Measurements from ENCODE around the gene CALD1.

The CALD1 gene

GRCh38 chr7:134832367-134832766, 52.9 kb downstream of the CALD1 start:
- no peaks in the 10 kb centered on the region for H3F3A ChIP-seq (ENCODE audit: insufficient read depth)
- no peak for TF ChIP-seq EZH2phosphoT487 (conservative IDR thresholded peaks at IDR 0.05; ENCODE audit: low read length)

GRCh38 chr7:134834689-134835462, 55.4 kb downstream of the CALD1 start:
- Histone ChIP-seq H3K36me3 (ENCODE audit: low read length) (no peaks in the 10 kb centered on the region), H3F3A (ENCODE audit: insufficient read depth) (no peaks in the 10 kb centered on the region), H2AFZ (ENCODE audit: low read depth, low read length, severe bottlenecking) (no peak overlapping the region), H3K9me3 (ENCODE audit: insufficient read depth, low read length) (no peaks in the 10 kb centered on the region), H3K9ac (ENCODE audit: low read length) (no peak overlapping the region), H3K4me2 (ENCODE audit: low read depth, low read length, poor library complexity, severe bottlenecking) (no peak overlapping the region), H3K27me3 (ENCODE audit: low read length) (no peaks in the 10 kb centered on the region), H3K9me2 (replicated peaks; ENCODE audit: insufficient read depth, low read length) (no peaks in the 10 kb centered on the region), H3K4me3 (ENCODE audit: insufficient read depth, low read length, poor library complexity, severe bottlenecking) (no peak overlapping the region), H3K27ac (ENCODE audit: low read depth, low read length) (no peak overlapping the region), H3K79me2 (ENCODE audit: insufficient read depth, low read length) (no peaks in the 10 kb centered on the region), H4K20me1 (ENCODE audit: low read depth, low read length) (no peaks in the 10 kb centered on the region)
- TF ChIP-seq, protein P1, sequence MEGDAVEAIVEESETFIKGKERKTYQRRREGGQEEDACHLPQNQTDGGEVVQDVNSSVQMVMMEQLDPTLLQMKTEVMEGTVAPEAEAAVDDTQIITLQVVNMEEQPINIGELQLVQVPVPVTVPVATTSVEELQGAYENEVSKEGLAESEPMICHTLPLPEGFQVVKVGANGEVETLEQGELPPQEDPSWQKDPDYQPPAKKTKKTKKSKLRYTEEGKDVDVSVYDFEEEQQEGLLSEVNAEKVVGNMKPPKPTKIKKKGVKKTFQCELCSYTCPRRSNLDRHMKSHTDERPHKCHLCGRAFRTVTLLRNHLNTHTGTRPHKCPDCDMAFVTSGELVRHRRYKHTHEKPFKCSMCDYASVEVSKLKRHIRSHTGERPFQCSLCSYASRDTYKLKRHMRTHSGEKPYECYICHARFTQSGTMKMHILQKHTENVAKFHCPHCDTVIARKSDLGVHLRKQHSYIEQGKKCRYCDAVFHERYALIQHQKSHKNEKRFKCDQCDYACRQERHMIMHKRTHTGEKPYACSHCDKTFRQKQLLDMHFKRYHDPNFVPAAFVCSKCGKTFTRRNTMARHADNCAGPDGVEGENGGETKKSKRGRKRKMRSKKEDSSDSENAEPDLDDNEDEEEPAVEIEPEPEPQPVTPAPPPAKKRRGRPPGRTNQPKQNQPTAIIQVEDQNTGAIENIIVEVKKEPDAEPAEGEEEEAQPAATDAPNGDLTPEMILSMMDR (IDR thresholded peaks at IDR 0.05; ENCODE audit: insufficient read depth, low read length, poor library complexity, severe bottlenecking), result no peak
- TF ChIP-seq EZH2phosphoT487 (conservative IDR thresholded peaks at IDR 0.05; ENCODE audit: low read length), result no peak

More at GRCh38 chr7:134832367-134832766, 52.9 kb downstream of the CALD1 start:
- Histone ChIP-seq H3K4me3 (ENCODE audit: insufficient read depth, low read length, poor library complexity, severe bottlenecking) (no peak overlapping the region), H3K4me2 (ENCODE audit: low read depth, low read length, poor library complexity, severe bottlenecking) (no peak overlapping the region), H3K27me3 (ENCODE audit: low read length) (no peaks in the 10 kb centered on the region), H3K79me2 (ENCODE audit: insufficient read depth, low read length) (no peaks in the 10 kb centered on the region), H3K9me2 (replicated peaks; ENCODE audit: insufficient read depth, low read length) (no peaks in the 10 kb centered on the region), H3K9me3 (ENCODE audit: insufficient read depth, low read length) (no peaks in the 10 kb centered on the region), H4K20me1 (ENCODE audit: low read depth, low read length) (no peaks in the 10 kb centered on the region), H3K9ac (ENCODE audit: low read length) (no peak overlapping the region), H3K36me3 (ENCODE audit: low read length) (no peaks in the 10 kb centered on the region), H2AFZ (ENCODE audit: low read depth, low read length, severe bottlenecking) (no peak overlapping the region), H3K27ac (ENCODE audit: low read depth, low read length) (no peak overlapping the region)

DNA sequence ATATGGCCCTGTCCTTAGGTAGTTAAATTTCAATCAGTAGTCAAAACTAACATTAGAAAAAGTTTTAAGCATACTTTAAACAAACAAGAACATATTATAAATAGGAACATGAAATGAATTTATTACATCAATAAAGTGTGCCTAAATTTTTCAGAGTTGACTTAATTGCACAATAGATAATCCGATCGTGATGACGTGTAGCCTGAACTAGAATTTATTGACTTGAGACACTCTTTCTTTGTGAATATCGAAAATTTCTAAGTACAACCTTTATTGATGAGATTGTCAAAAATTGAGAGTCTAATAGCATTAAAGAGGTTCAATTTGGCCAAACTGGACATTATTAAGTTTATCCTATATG, 56.0 kb downstream of the CALD1 start:
- H3F3A ChIP-seq (ENCODE audit: insufficient read depth), result no peaks in the 10 kb centered on the region
- no peaks in the 10 kb centered on the region for H3K9me2 ChIP-seq (replicated peaks; ENCODE audit: insufficient read depth, low read length)
- H3K27ac ChIP-seq (ENCODE audit: low read depth, low read length), result no peak overlapping the region
- H3K9me3 ChIP-seq (ENCODE audit: insufficient read depth, low read length), result no peaks in the 10 kb centered on the region
- no peaks in the 10 kb centered on the region for H4K20me1 ChIP-seq (ENCODE audit: low read depth, low read length)
- H3K4me3 ChIP-seq (ENCODE audit: insufficient read depth, low read length, poor library complexity, severe bottlenecking), result no peak overlapping the region
- no peaks in the 10 kb centered on the region for H3K27me3 ChIP-seq (ENCODE audit: low read length)
- H3K79me2 ChIP-seq (ENCODE audit: insufficient read depth, low read length), result no peaks in the 10 kb centered on the region
- H3K4me2 ChIP-seq (ENCODE audit: low read depth, low read length, poor library complexity, severe bottlenecking), result no peak overlapping the region
- H3K36me3 ChIP-seq (ENCODE audit: low read length), result no peaks in the 10 kb centered on the region
- TF ChIP-seq, protein P1 (IDR thresholded peaks at IDR 0.05; ENCODE audit: insufficient read depth, low read length, poor library complexity, severe bottlenecking), result no peak
- TF ChIP-seq EZH2phosphoT487 (conservative IDR thresholded peaks at IDR 0.05; ENCODE audit: low read length), result no peak
- H3K9ac ChIP-seq (ENCODE audit: low read length), result no peak overlapping the region
- H2AFZ ChIP-seq (ENCODE audit: low read depth, low read length, severe bottlenecking), result no peak overlapping the region

- Histone ChIP-seq H3K27me3 (ENCODE audit: low read length) (no peaks in the 10 kb centered on the region), H3K27ac (ENCODE audit: low read depth, low read length) (no peak overlapping the region), H3K4me3 (ENCODE audit: insufficient read depth, low read length, poor library complexity, severe bottlenecking) (no peak overlapping the region), H3K4me2 (ENCODE audit: low read depth, low read length, poor library complexity, severe bottlenecking) (no peak overlapping the region), H4K20me1 (ENCODE audit: low read depth, low read length) (no peaks in the 10 kb centered on the region), H2AFZ (ENCODE audit: low read depth, low read length, severe bottlenecking) (no peak overlapping the region), H3K36me3 (ENCODE audit: low read length) (no peaks in the 10 kb centered on the region), H3K79me2 (ENCODE audit: insufficient read depth, low read length) (no peaks in the 10 kb centered on the region), H3F3A (ENCODE audit: insufficient read depth) (no peaks in the 10 kb centered on the region), H3K9me3 (ENCODE audit: insufficient read depth, low read length) (no peaks in the 10 kb centered on the region), H3K9ac (ENCODE audit: low read length) (no peak overlapping the region), H3K9me2 (replicated peaks; ENCODE audit: insufficient read depth, low read length) (no peaks in the 10 kb centered on the region)
- no peak for TF ChIP-seq EZH2phosphoT487 (conservative IDR thresholded peaks at IDR 0.05; ENCODE audit: low read length)
- TF ChIP-seq, protein P1 (IDR thresholded peaks at IDR 0.05; ENCODE audit: insufficient read depth, low read length, poor library complexity, severe bottlenecking), result no peak
Measured at GRCh38 chr7:134836447-134836846, 57.0 kb downstream of the CALD1 start.

All from SU-DHL-6 (cell line).